SK-N-MC (cell line): ENCODE data around the gene RIOX2.

ENCODE experiments used
- EZH2 ChIP-seq: fragments of 200-600 bp; sonication (generic); IDR thresholded peaks from one replicate; pipeline ENCODE4 v1.6.1; 2017; ENCODE audit warnings: antibody characterized with exemption
- POLR2AphosphoS5 ChIP-seq: IDR thresholded peaks from 2 replicates; pipeline ENCODE4 v1.6.1; 2012; ENCODE audit warnings: mild to moderate bottlenecking, low read depth, low read length, borderline replicate concordance

DNA sequence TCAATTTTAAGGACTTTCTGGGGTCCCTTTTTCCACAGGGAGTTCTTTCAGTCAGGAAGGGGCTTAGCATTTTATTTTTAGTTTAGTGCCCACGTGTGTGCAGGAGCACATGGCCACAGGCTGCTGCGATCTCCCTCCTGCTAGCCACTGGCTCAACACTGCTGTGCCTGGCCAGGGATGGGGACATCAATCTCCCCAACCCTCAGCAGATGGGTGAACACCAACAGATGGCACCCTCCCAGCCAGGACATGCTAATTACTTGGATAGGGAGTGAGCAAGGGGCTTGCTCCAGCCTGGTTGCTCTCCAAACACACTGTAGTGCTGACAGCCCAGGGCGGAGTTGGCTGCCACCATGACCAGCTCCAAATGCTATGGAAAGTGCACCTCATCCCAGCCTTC, 7.4 kb upstream of the RIOX2 start:
- TF ChIP-seq POLR2AphosphoS5 = no peak
- TF ChIP-seq EZH2 = no peak
